ENCODE data around the gene FGFRL1.

FGFRL1 gene

GRCh38 chr4:1024882-1025545 is 13.6 kb downstream of the FGFRL1 start:
- no peak for DNase-seq

GRCh38 chr4:1026115-1026514 is 14.7 kb downstream of the FGFRL1 start:
- DNase-seq = no peak

GRCh38 chr4:1027219-1027914 is 15.9 kb downstream of the FGFRL1 start:
- no peak for DNase-seq

- DNase-seq = no peak
Observed at GRCh38 chr4:1027915-1028238, 16.5 kb downstream of the FGFRL1 start.

GRCh38 chr4:1028574-1029220 is 17.3 kb downstream of the FGFRL1 start:
- no peak for DNase-seq

- no peak for DNase-seq
Observed at GRCh38 chr4:1029529-1029928, 18.1 kb downstream of the FGFRL1 start.

GRCh38 chr4:1030031-1030430 is 18.6 kb downstream of the FGFRL1 start:
- DNase-seq = no peak

- no peak for DNase-seq
Observed at GRCh38 chr4:1030559-1030958, 19.1 kb downstream of the FGFRL1 start.

GRCh38 chr4:1031346-1031745 is 19.9 kb downstream of the FGFRL1 start:
- no peak for DNase-seq

GRCh38 chr4:1031956-1032795 is 20.8 kb downstream of the FGFRL1 start:
- no peak for DNase-seq

GRCh38 chr4:1032861-1033260 is 21.4 kb downstream of the FGFRL1 start:
- no peak for DNase-seq

- DNase-seq = no peak
Observed at GRCh38 chr4:1033840-1034551, 22.6 kb downstream of the FGFRL1 start.

- no peak for DNase-seq
Observed at GRCh38 chr4:1035510-1035909, 24.1 kb downstream of the FGFRL1 start.

GRCh38 chr4:1036095-1036494 is 24.7 kb downstream of the FGFRL1 start:
- no peak for DNase-seq

GRCh38 chr4:1036976-1037810 is 25.8 kb downstream of the FGFRL1 start:
- DNase-seq = no peak

- DNase-seq = no peak
Observed at GRCh38 chr4:1038948-1039492, 27.6 kb downstream of the FGFRL1 start.

- DNase-seq = no peak
Observed at GRCh38 chr4:1039493-1040343, 28.3 kb downstream of the FGFRL1 start.

GRCh38 chr4:1040344-1041146 is 29.1 kb downstream of the FGFRL1 start:
- DNase-seq = no peak

- no peak for DNase-seq
Observed at GRCh38 chr4:1041147-1041935, 29.9 kb downstream of the FGFRL1 start.
